Activated CD8-positive, alpha-beta memory T cell treated with anti-CD3 and anti-CD28 coated beads for 24 hours (primary cell): Measurements from ENCODE around the gene SOHLH2.

Source experiments
- DNase-seq: peaks from one replicate; pipeline ENCODE4 v3.0.0-alpha.2; 2020

Gene SOHLH2

DNA sequence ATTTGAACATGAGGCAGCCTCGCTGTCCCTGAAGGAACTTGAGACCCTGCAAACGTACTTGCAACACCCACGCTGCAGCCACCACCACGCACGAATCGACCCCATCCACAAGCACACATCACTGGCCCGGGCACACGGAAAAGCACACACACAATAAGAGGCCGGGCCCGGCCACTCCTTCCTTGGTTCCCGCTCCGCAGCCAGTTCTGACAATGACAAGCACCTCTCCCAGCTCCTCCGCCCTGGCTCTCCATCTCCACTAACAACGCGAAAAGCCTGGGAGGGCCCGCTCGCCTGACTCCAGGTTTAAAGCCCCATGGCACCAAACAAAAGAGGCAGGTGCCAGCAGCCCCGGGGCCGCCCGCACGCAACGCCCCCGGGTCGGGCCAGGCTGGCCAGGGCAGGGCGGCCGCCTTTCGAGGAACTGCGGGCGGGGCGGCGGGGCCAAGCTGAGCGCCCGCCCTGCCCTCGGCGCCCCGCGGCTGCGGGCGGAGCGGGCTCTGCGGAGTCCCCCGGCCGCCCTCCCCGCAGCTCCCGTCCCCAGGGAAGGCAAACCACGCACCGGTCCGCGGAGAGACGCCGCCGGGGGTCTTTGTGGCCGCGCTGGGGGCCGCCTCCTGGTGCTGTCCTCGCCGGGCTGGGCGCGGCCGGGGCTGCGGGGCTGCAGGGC, 83.7 kb downstream of the SOHLH2 start:
- no peak for DNase-seq

DNA sequence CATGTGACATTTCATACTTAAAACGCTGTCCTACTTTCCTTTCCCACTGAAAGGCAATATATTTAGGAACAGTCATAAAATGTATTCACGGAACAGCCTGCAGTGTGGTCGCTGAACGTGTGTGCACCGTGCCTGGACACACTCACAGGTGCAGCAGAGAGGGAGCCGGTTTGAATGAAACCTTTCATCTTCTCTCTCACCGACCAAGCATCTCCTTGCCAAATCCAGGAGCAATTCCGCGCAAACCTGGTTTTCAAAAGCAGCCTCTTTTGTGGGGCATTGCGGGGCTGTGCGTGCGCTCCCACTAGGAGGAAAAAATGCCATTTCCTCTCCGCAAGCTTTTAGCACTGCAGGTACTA, 84.2 kb downstream of the SOHLH2 start:
- no peak for DNase-seq

DNA sequence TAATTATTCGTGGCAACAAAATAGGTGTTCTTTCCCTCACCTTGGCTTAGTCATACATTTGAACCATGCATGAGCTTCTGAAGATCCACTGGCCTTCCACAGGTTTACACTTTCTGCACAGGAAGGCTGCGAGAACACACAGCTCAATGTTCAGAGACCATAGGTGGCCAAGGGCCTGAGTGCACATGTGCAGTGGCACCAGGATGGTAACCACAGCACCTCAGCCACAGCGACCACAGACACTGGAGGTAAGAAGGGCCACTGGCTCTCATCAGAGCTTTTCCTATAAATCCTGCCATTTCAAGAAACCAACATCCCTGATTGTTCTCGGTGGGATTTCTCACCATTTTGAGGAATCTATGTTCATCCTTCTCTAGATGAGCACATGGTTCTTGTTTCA, 84.8 kb downstream of the SOHLH2 start:
- DNase-seq = no peak

DNA sequence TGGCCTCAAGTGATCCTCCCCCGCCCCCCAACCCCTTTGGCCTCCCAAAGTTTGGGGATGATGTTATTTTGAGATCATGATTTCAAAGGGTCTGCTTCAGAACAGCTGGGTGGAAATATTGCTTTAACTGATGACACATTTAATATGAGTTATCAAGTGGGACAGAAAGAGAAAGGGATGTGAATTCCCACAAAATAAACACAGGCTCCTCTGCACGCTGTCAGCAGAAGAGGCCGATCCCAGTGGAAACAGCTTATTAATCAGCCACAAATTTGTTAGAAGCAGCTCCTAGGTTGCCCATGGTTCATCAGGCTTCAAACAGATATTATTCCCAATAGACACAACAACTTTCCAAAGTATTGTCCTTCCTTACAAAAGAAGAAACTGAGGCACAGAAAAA, 87.9 kb downstream of the SOHLH2 start:
- no peak for DNase-seq

DNA sequence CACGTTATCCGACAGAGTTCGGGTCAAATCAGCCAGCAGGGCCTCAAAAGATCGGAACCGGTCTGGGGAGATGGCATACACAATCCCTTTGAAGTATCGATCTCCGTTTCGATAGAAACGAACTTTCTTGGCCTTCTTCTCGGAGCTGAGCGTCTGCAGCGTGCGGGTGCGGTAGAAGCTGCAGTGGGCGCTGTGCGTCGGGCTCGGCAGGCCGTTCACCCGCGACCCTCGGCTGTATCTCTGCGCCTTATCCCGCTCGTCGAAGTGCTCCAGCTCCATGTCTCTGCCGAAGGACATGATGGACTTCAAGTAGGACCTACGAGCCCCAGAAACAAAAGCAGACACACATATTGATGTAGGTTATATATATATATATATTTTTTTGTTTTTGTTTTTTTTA, 88.5 kb downstream of the SOHLH2 start:
- DNase-seq = no peak

DNA sequence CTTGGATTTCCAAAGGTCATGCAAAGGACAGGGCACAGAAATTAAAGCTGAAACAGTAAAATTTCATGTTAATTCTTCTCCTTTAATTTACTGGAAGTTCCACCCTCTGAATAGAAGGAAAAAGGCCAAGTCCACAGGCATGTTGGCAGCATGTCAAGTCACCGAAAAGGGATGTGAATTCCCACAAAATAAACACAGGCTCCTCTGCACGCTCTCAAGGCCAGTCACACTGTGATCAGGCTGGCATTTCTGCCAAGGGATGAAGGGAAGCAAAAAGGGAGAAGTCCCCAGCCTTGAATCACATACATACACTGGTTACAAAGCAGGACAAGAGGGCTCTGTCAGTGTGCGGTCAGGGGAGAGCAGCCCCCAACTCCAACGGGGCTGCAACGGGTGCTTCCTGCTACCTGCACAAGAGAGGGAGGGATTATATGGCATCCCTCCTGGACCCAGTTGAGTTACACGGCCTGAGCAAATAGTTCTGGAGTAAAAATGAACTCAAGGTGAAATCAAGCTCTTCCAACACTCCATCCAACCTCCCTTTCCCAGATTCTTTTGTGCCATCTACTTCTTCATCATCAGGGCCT, 90.0 kb downstream of the SOHLH2 start:
- no peak for DNase-seq
